ENCODE measurements around the gene FOXP1.

DNA sequence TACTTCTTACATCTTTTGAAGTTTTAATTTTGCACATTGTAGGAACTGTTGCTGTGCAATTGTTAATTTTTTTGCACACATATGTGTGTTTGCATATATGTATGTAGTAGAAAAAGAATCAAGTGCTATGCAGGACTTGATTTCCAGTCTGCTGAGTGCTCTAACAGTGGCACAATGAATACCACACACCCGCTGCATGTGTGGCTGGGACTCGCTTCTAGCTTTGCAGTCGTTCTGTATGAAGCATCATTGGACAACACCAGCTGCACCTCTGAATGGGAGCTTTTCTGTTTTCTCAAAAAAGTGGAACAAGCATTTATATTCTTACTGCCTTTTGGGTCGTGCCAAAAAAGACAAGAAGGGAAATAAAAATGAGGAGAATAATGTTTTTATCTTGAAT lies 564.7 kb downstream of the FOXP1 start:
- TF ChIP-seq, protein P1, sequence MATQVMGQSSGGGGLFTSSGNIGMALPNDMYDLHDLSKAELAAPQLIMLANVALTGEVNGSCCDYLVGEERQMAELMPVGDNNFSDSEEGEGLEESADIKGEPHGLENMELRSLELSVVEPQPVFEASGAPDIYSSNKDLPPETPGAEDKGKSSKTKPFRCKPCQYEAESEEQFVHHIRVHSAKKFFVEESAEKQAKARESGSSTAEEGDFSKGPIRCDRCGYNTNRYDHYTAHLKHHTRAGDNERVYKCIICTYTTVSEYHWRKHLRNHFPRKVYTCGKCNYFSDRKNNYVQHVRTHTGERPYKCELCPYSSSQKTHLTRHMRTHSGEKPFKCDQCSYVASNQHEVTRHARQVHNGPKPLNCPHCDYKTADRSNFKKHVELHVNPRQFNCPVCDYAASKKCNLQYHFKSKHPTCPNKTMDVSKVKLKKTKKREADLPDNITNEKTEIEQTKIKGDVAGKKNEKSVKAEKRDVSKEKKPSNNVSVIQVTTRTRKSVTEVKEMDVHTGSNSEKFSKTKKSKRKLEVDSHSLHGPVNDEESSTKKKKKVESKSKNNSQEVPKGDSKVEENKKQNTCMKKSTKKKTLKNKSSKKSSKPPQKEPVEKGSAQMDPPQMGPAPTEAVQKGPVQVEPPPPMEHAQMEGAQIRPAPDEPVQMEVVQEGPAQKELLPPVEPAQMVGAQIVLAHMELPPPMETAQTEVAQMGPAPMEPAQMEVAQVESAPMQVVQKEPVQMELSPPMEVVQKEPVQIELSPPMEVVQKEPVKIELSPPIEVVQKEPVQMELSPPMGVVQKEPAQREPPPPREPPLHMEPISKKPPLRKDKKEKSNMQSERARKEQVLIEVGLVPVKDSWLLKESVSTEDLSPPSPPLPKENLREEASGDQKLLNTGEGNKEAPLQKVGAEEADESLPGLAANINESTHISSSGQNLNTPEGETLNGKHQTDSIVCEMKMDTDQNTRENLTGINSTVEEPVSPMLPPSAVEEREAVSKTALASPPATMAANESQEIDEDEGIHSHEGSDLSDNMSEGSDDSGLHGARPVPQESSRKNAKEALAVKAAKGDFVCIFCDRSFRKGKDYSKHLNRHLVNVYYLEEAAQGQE (IDR thresholded peaks at IDR 0.05; ENCODE audit: insufficient read depth in 1 of 2, low read depth in 2 of 2, low read length in 2 of 2): no peak
- TF ChIP-seq POLR2AphosphoS5 (IDR thresholded peaks at IDR 0.05; ENCODE audit: low read depth, low read length): no peak
- no peak for TF ChIP-seq TAF1 (IDR thresholded peaks at IDR 0.05; ENCODE audit: borderline replicate concordance, insufficient read depth, low read length)
- no peak for TF ChIP-seq SIN3A (IDR thresholded peaks at IDR 0.05; ENCODE audit: borderline replicate concordance, insufficient read depth, low read length)
